HepG2 (cell line): ENCODE measurements around the gene PKP3. TPM values are rescaled to one million over a fixed set of nuclear protein-coding genes. Genes with fewer than 3 reads are reported as not detected.
A peak's percentile ranks its signal among the peaks of the same experiment; 100 is the strongest.

Experiments
- AGO2 ChIP-seq: fragments of 200-400 bp; formaldehyde crosslinking; optimal IDR thresholded peaks from 2 replicates; pipeline ENCODE3; 2017; ENCODE audit warnings: mild to moderate bottlenecking, low read depth, low read length, moderate library complexity
- ELF1 ChIP-seq: sonication (generic); formaldehyde crosslinking; IDR thresholded peaks from 2 replicates; pipeline ENCODE4 v1.4.0; 2020; ENCODE audit warnings: missing genetic modification reagents
- FOSL1 ChIP-seq: sonication (generic); formaldehyde crosslinking; IDR thresholded peaks from 2 replicates; pipeline ENCODE4 v1.9.0; 2021; ENCODE audit warnings: missing genetic modification reagents, borderline replicate concordance
- IKZF4 ChIP-seq: sonication (generic); formaldehyde crosslinking; IDR thresholded peaks from 2 replicates; pipeline ENCODE4 v1.5.1; 2020; ENCODE audit warnings: borderline replicate concordance, mild to moderate bottlenecking, low read depth, missing genetic modification reagents; ENCODE audit errors: not compliant biosample characterization
- MIER3 ChIP-seq: IDR thresholded peaks from 2 replicates; pipeline ENCODE4 v1.6.1; 2016; ENCODE audit warnings: missing compliant biosample characterization, borderline replicate concordance
- NFATC3 ChIP-seq: sonication (generic); formaldehyde crosslinking; IDR thresholded peaks from 2 replicates; pipeline ENCODE4 v1.5.1; 2020; ENCODE audit warnings: mild to moderate bottlenecking, missing genetic modification reagents
- NFRKB ChIP-seq: fragments of 450-650 bp; IDR thresholded peaks from 2 replicates; pipeline ENCODE4 v1.6.1; 2017
- PAX8 ChIP-seq: sonication (generic); formaldehyde crosslinking; IDR thresholded peaks from 2 replicates; pipeline ENCODE4 v1.8.0; 2022; ENCODE audit warnings: mild to moderate bottlenecking, missing genetic modification reagents, borderline replicate concordance
- SOX13 ChIP-seq, 3 experiments: fragments of 450-650 bp in 1 of 3; sonication (generic) in 1 of 3; formaldehyde crosslinking in 1 of 3; IDR thresholded peaks in 2 of 3; conservative IDR thresholded peaks in 1 of 3; 2 replicates each; pipeline versions ENCODE4 v1.5.0 to v1.6.1; 2016 to 2020; ENCODE audit warnings: antibody characterized with exemption in 1 of 3, mild to moderate bottlenecking in 1 of 3, missing compliant biosample characterization in 1 of 3, missing genetic modification reagents in 1 of 3, moderate library complexity in 1 of 3
- SP1 ChIP-seq, 2 experiments: fragments of 450-650 bp in 1 of 2; sonication (generic) in 1 of 2; formaldehyde crosslinking in 1 of 2; IDR thresholded peaks; 2 replicates each; pipeline versions ENCODE4 v1.4.0 to v1.6.1; 2016 to 2020; ENCODE audit warnings: missing genetic modification reagents in 1 of 2
- SP4 ChIP-seq: sonication (generic); formaldehyde crosslinking; IDR thresholded peaks from 2 replicates; pipeline ENCODE4 v1.8.1; 2023; ENCODE audit warnings: mild to moderate bottlenecking, missing genetic modification reagents
- TARDBP ChIP-seq: sonication (generic); formaldehyde crosslinking; IDR thresholded peaks from 2 replicates; pipeline ENCODE4 v1.8.0; 2022; ENCODE audit warnings: mild to moderate bottlenecking, missing genetic modification reagents
- YY1 ChIP-seq: IDR thresholded peaks from 2 replicates; pipeline ENCODE4 v1.6.1; 2011; ENCODE audit warnings: low read length, low read depth, moderate library complexity, mild to moderate bottlenecking; ENCODE audit not compliant: insufficient read depth, insufficient replicate concordance
- ZBTB20 ChIP-seq: sonication (generic); formaldehyde crosslinking; IDR thresholded peaks from 2 replicates; pipeline ENCODE4 v1.8.1; 2023; ENCODE audit warnings: missing genetic modification reagents, low read depth, mild to moderate bottlenecking, borderline replicate concordance
- ZNF350 ChIP-seq: sonication (generic); formaldehyde crosslinking; IDR thresholded peaks from 2 replicates; pipeline ENCODE4 v1.4.0; 2020; ENCODE audit warnings: mild to moderate bottlenecking, low read depth, missing genetic modification reagents, borderline replicate concordance
- ZNF768 ChIP-seq: sonication (generic); formaldehyde crosslinking; IDR thresholded peaks from 2 replicates; pipeline ENCODE4 v1.4.0; 2020; ENCODE audit warnings: missing genetic modification reagents
- ZNF883 ChIP-seq: sonication (generic); formaldehyde crosslinking; IDR thresholded peaks from 2 replicates; pipeline ENCODE4 v1.5.1; 2020; ENCODE audit warnings: mild to moderate bottlenecking, missing genetic modification reagents; ENCODE audit errors: not compliant biosample characterization
- ZSCAN31 ChIP-seq: sonication (generic); formaldehyde crosslinking; IDR thresholded peaks from 2 replicates; pipeline ENCODE4 v1.5.0; 2020; ENCODE audit warnings: low read depth, mild to moderate bottlenecking, missing genetic modification reagents
- polyA plus RNA-seq, 8 experiments: library from polyadenylated mRNA; depleted of rRNA in 3 of 8; stranded (reverse) in 7 of 8; unstranded in 1 of 8; fragments of >200 nt; fragmentation: Illumina TruSeq in 4 of 8; extraction: Trizol in 4 of 8; gene quantifications; 2 replicates each; pipeline versions ENCODE4 v1.2.1 to v1.2.3, GENCODE V29; 2011 to 2016; ENCODE audit warnings: low read depth in 4 of 8, missing spikeins in 1 of 8, mixed read lengths in 1 of 8; ENCODE audit not compliant: insufficient read depth in 1 of 8
- total RNA-seq, 5 experiments: library from RNA; depleted of rRNA; stranded (reverse); fragments of >200 nt; fragmentation: Illumina TruSeq; extraction: Trizol; gene quantifications; 2 replicates each; pipeline ENCODE4 v1.2.3, GENCODE V29; 2016; ENCODE audit warnings: low read depth in 1 of 5
- TF ChIP-seq, protein P1 (sequence below): sonication (generic); formaldehyde crosslinking; IDR thresholded peaks from 2 replicates; pipeline ENCODE4 v1.5.1; 2020; ENCODE audit warnings: missing genetic modification reagents, mild to moderate bottlenecking, borderline replicate concordance
- TF ChIP-seq, protein P2 (sequence below): sonication (generic); formaldehyde crosslinking; IDR thresholded peaks from 2 replicates; pipeline ENCODE4 v1.4.0; 2020; ENCODE audit warnings: mild to moderate bottlenecking, missing genetic modification reagents
- TF ChIP-seq, protein P3 (sequence below): IDR thresholded peaks from 2 replicates; pipeline ENCODE4 v1.6.1; 2016; ENCODE audit warnings: low read depth, control low read depth

Gene PKP3
- total and polyA plus RNA-seq, 2 of the 13 experiments (the other 11 are each of a cell fraction or from before 2014, with no cell fraction given): 18.0 to 28.7 TPM

DNA sequence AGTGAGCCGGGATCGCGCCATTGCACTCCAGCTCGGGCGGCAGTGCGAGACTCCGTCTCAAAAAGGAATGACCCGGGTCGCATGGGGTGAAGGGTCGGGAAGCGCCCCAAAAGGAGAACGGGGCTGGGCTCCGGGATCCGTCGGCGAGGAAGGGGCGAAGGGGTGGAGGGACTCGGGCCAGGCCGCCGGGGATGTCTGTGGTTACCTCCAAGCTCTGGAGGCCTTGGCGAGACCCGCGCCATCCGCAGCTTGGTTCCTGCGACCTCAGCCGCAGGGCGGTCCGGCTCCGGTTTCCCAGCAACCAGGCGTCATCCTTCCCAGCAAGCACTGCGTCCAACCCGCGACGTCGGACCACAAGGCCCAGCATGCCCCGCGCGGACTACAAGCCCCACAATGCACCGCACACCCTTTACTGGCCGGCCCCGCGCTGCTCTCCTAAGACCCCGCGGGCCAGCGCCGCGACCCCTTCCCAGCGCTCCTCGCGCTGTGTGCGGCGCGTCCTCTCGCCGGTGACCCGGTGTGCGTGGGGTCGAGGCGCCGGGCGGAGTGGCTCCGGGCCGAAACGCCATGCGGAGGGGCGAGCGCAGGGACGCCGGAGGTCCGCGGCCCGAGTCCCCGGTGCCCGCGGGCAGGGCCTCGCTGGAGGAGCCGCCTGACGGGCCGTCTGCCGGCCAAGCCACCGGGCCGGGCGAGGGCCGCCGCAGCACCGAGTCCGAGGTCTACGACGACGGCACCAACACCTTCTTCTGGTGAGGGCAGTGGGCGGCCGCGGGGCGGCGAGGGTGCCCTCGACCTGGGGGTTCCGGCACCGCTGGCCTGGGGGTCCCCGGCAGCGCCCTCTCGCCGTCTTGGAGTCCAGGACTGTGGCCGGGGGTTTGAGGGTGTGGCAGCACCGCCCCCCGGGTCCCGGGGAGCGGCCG, 56.1 kb downstream of the PKP3 start, which contains the start of gene PTDSS2 (continued):
- TF ChIP-seq MIER3 (CRISPR knock-in tag) (peak; percentile 88; the same call in 1 of the 2 replicates), ELF1 (CRISPR knock-in tag) (peak; percentile 75), NFATC3 (0 out of 2 replicates have a peak, but pooled peaks have one; percentile 59), ZBTB20 (CRISPR knock-in tag) (peak; percentile 52; the same call in 1 of the 2 replicates), AGO2 (peak; percentile 36), SOX13 (IDR thresholded peaks at IDR 0.05) (no peak), SOX13 (CRISPR knock-in tag; conservative IDR thresholded peaks at IDR 0.05 in 1 of 2, IDR thresholded peaks at IDR 0.05 in 1 of 2) (no peak; a peak in 1 of 4 replicates), YY1 (peak; percentile 83), PAX8 (CRISPR knock-in tag) (peak; percentile 64; the same call in 1 of the 2 replicates), NFRKB (no peak), ZSCAN31 (peak; percentile 74; the same call in 1 of the 2 replicates), FOSL1 (CRISPR knock-in tag) (0 out of 2 replicates have a peak, but pooled peaks have one; percentile 4), IKZF4 (no peak), SP4 (peak; percentile 83; the same call in 1 of the 2 replicates), SP1 (IDR thresholded peaks at IDR 0.05) (no peak), SP1 (CRISPR knock-in tag; IDR thresholded peaks at IDR 0.05) (peak; percentile 74), ZNF768 (CRISPR knock-in tag) (no peak; the same call in 1 of the 2 replicates), ZNF883 (CRISPR knock-in tag) (peak; percentile 21), ZNF350 (CRISPR knock-in tag) (0 out of 2 replicates have a peak, but pooled peaks have one; percentile 36), TARDBP (CRISPR knock-in tag) (peak; percentile 75)
- TF ChIP-seq, protein P1, sequence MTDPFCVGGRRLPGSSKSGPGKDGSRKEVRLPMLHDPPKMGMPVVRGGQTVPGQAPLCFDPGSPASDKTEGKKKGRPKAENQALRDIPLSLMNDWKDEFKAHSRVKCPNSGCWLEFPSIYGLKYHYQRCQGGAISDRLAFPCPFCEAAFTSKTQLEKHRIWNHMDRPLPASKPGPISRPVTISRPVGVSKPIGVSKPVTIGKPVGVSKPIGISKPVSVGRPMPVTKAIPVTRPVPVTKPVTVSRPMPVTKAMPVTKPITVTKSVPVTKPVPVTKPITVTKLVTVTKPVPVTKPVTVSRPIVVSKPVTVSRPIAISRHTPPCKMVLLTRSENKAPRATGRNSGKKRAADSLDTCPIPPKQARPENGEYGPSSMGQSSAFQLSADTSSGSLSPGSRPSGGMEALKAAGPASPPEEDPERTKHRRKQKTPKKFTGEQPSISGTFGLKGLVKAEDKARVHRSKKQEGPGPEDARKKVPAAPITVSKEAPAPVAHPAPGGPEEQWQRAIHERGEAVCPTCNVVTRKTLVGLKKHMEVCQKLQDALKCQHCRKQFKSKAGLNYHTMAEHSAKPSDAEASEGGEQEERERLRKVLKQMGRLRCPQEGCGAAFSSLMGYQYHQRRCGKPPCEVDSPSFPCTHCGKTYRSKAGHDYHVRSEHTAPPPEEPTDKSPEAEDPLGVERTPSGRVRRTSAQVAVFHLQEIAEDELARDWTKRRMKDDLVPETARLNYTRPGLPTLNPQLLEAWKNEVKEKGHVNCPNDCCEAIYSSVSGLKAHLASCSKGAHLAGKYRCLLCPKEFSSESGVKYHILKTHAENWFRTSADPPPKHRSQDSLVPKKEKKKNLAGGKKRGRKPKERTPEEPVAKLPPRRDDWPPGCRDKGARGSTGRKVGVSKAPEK (CRISPR knock-in tag): no peak
- TF ChIP-seq, protein P2, sequence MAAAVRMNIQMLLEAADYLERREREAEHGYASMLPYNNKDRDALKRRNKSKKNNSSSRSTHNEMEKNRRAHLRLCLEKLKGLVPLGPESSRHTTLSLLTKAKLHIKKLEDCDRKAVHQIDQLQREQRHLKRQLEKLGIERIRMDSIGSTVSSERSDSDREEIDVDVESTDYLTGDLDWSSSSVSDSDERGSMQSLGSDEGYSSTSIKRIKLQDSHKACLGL (CRISPR knock-in tag): peak; percentile 34; the same call in 1 of the 2 replicates
- TF ChIP-seq, protein P3, sequence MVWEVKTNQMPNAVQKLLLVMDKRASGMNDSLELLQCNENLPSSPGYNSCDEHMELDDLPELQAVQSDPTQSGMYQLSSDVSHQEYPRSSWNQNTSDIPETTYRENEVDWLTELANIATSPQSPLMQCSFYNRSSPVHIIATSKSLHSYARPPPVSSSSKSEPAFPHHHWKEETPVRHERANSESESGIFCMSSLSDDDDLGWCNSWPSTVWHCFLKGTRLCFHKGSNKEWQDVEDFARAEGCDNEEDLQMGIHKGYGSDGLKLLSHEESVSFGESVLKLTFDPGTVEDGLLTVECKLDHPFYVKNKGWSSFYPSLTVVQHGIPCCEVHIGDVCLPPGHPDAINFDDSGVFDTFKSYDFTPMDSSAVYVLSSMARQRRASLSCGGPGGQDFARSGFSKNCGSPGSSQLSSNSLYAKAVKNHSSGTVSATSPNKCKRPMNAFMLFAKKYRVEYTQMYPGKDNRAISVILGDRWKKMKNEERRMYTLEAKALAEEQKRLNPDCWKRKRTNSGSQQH (CRISPR knock-in tag): 0 out of 2 replicates have a peak, but pooled peaks have one; percentile 93
